Stimulated activated CD8-positive, alpha-beta memory T cell treated with anti-CD3 and anti-CD28 coated beads, Interleukin-15, amount 100 ng/mL, for 4 hours (primary cell): ENCODE results near the gene HK2.
"Not testable (repeated sequence)": the region's sequence is repeated elsewhere in the genome, so short reads cannot be mapped to it uniquely, and the experiment has no call there.

ENCODE experiments used
- DNase-seq, 2 donors: peaks; one replicate each; pipeline ENCODE4 v3.0.0-alpha.2; 2020; ENCODE audit warnings: low read depth in 2 of 2

The HK2 gene

GRCh38 chr2:74833418-74834233 is at the start of gene HK2:
HK2 (plus strand) TSS chr2:74834127; CDS start chr2:74834581, 454 bp downstream.
- peak; percentile 64 to 73 for DNase-seq

DNA sequence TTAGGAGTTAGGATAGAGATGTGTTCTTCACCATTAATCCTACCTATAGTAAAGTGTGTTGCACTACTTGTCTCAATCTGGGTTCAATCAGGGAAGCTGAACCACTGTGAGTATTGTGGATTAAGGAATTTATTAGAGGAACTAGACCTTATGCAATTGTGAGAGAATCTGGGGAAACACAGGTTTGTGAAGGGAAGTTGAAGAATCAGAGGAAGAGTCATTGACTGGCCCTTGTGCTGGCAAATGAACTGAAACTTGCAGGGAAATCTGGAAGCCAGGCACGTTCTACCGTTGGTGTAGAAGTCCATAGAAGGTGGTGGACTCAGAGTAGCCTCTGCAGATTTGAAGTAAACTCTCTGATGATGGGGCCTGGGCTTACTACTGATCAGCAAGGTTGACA is 44.7 kb upstream of the HK2 start:
- no peak for DNase-seq

DNA sequence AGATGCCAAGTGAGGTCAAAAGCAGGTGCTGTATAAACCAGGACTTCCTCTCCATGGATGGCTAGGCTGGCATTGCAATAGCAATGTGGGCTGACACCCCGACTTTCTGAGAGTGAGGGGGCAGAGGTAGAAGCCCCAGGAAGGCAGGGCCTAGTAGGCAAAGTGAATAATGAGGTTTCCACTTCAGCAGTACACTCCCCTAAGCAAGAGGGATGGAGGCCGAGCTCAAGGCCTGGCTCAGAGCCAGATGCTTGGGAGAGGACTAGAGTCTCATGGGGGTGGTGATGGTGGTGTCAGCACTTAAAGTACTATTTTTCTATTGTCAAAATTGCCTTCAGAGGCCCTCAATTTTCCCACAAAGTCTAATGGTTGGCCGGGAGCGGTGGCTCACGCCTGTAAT is 41.6 kb upstream of the HK2 start:
- DNase-seq, result no peak

GRCh38 chr2:74794878-74795277 is 39.0 kb upstream of the HK2 start:
- DNase-seq, result not testable (repeated sequence)

- no peak for DNase-seq
Measured at GRCh38 chr2:74806355-74806839, 27.5 kb upstream of the HK2 start.

DNA sequence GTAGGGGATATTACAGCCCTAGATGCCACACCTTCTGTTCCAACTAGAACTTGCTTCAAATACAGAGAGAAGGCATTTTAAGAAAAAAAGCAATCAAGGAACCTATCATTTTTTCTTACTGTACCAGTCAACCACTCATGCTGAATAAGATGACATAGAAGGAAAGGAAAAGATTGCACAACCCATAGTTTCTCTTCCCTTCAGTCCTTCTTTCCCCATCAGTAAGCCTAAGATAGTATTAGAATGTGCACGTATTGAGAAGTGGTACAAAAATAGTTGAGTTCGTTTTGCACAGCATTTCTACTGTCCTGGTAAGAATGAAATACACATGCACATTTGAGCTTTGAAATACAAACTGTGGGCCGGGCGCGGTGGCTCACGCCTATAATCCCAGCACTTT is 27.0 kb upstream of the HK2 start:
- DNase-seq, result no peak

GRCh38 chr2:74812787-74813590 is 20.9 kb upstream of the HK2 start:
- no peak for DNase-seq

- no peak for DNase-seq
Measured at GRCh38 chr2:74814102-74814501, 19.8 kb upstream of the HK2 start.

- DNase-seq, result no peak
Measured at GRCh38 chr2:74815941-74816340, 18.0 kb upstream of the HK2 start.

DNA sequence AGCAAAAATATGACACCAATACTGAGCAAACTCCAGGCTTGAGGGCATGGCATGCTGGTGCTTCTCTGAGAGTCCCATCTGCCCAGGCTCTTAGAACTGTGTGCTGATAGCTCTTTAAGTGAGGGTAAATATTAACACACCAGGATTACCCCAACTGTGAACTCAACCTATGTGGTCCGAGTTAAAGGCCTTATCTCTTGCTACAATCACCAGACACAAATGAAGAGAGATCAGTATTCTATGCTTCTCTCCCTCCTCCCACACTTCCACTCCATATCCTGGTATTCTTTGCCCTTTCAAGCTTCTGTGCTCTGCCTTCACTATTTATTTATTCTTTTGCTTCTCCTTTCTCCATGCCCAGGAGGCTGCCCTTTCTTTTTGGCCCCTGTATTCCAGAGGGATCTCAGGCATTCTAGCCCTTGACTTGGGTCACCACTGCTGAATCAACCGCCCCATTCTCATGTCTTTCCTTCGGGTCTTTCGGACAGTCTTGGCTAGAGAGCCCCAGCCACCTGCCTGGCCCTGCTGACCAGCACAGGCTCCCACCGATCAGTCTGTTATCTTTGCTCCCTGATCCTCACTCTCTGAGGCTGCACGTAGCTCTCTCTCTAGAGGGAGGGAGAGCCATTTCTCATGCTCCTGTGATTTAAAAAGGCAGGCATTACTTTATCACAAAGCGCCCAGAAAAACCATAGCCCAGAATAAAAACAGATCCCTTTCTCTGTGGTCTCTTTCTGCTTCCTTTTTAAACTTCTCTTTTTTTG is 17.2 kb upstream of the HK2 start:
- no peak for DNase-seq

GRCh38 chr2:74817304-74817675 is 16.6 kb upstream of the HK2 start:
- no peak for DNase-seq

- no peak for DNase-seq
Measured at GRCh38 chr2:74819702-74820101, 14.2 kb upstream of the HK2 start.

GRCh38 chr2:74821177-74822126 is 12.5 kb upstream of the HK2 start:
- DNase-seq, result no peak

GRCh38 chr2:74822771-74823566 is 11.0 kb upstream of the HK2 start:
- DNase-seq, result no peak

GRCh38 chr2:74824679-74825078 is 9.2 kb upstream of the HK2 start:
- DNase-seq, result no peak

GRCh38 chr2:74828543-74828942 is 5.4 kb upstream of the HK2 start:
- DNase-seq, result no peak

DNA sequence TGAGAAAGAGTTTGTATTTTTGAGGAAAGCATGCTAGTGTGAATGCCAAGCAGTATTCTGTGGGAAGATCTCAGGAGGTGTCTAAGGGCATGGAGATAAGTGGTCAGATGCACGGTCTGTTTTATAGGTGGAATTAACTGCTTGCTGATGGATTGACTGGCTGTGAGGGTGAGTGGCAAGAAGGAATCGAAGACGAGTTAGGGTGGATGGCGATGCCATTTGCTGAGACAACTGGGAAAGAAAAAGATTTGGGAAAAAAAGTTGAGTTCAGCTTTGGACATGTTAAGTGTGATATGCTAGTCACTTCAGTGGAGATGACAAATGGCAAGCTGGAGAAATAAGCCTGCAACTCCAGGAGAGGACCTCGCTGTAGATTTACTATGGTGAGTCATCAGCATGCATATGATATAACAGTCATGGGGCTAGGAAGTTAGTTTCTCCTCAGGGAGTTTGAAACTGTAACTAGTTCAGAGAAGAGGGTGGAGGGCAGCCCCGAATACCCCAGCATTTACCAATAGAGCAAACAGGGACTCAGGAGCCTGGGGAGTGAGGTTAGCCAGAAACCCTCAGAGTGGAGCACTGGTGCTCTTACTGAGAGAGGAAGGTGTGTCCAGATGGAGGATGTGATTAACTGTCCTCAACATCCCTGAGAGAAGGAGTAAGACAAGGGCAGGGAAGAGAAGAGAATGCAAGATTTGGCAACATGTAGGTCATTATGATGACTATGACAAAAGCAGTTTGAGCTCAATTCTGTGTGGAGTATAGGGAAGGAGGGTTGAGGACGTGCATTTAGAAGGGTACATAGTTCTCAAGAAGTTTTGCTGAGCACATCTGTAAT is 2.0 kb upstream of the HK2 start:
- DNase-seq, result no peak

DNA sequence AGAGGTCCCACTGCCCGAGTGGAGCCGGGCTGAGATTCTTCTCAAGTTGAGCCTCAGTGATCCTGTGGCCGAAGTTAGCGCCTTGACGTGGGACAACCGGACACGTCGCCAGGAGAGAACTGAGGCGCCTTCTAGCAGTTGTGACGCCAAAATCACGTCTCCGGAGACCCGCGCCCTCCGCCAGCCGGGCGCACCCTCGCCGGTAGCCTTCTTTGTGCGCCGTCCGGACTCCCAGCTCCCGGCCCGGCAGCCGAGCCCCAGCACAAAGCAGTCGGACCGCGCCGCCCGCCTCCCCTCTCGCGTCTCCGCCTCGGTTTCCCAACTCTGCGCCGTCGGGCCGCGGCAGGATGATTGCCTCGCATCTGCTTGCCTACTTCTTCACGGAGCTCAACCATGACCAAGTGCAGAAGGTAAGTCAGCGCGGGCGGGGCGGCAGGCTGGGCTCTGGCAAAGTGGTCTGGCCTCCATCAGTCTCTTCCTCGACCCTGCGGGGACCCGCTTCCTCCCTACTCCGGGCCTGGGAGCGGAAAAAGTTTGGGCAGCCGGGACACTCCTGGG is 386 bp downstream of the HK2 start:
- peak in 1 of 2 donors; percentile 17 for DNase-seq
